B cell (primary cell): ENCODE measurements around the gene ZNF618. TPM values are rescaled to one million over a fixed set of nuclear protein-coding genes. Genes with fewer than 3 reads are reported as not detected.

Source experiments
- ATAC-seq: fragments of 200-7000 bp; cut with Tn5 transposase; one replicate; pipeline ENCODE4 v1.10.0; 2021; ENCODE audit warnings: low read depth, mild to moderate bottlenecking, moderate number of reproducible peaks, moderate library complexity
- CTCF ChIA-PET: fragments of 350-600 bp; sonication (Branson Sonifier 250); formaldehyde crosslinking; loops from one replicate; lab custom pipeline; 2021; ENCODE audit warnings: antibody characterized with exemption, inconsistent platforms; lab: Charles Lee
- POLR2A ChIA-PET: fragments of 350-600 bp; sonication (Branson Sonifier 250); formaldehyde crosslinking; loops from one replicate; lab custom pipeline; 2021; ENCODE audit warnings: antibody characterized with exemption; lab: Charles Lee
- DNase-seq: peaks from one replicate; pipeline ENCODE4 v3.0.0; 2013
- H2AFZ ChIP-seq: 2 replicates; pipeline ENCODE4 v1.6.1; 2012; ENCODE audit warnings: mild to moderate bottlenecking, low read depth, low read length; ENCODE audit not compliant: insufficient read depth, poor library complexity, severe bottlenecking
- H3K27ac ChIP-seq, 2 donors: 1 replicate in 1 of 2; 2 replicates in 1 of 2; pipeline ENCODE4 v1.5.1; 2012 to 2013; ENCODE audit warnings: low read length in 2 of 2, mild to moderate bottlenecking in 2 of 2, moderate library complexity in 1 of 2
- H3K27me3 ChIP-seq, 4 experiments: fragments of 200-600 bp in 1 of 4; sonication (generic) in 1 of 4; replicated peaks in 1 of 4; 1 replicate in 2 of 4; 2 replicates in 2 of 4; pipeline versions ENCODE4 v1.6.1 to v1.7.0; 2013 to 2016; ENCODE audit warnings: low read length in 3 of 4, mild to moderate bottlenecking in 2 of 4, mixed read lengths in 1 of 4, moderate library complexity in 1 of 4; ENCODE audit not compliant: insufficient read depth in 4 of 4, control insufficient read depth in 3 of 4; ENCODE audit errors: control extremely low read depth in 1 of 4
- H3K36me3 ChIP-seq, 2 experiments: replicated peaks in 1 of 2; 1 replicate in 1 of 2; 2 replicates in 1 of 2; pipeline versions ENCODE4 v1.6.1 to v1.7.1; 2013; ENCODE audit warnings: low read length in 1 of 2; ENCODE audit not compliant: insufficient read depth in 2 of 2, control insufficient read depth in 1 of 2; ENCODE audit errors: control extremely low read depth in 1 of 2, extremely low read depth in 1 of 2
- H3K4me1 ChIP-seq, 2 donors: fragments of 200-600 bp in 1 of 2; sonication (generic) in 1 of 2; 1 replicate in 1 of 2; 2 replicates in 1 of 2; pipeline versions ENCODE4 v1.5.1 to v1.6.1; 2013 to 2017; ENCODE audit warnings: low read length in 2 of 2; ENCODE audit not compliant: control insufficient read depth in 2 of 2, insufficient read depth in 2 of 2
- H3K4me2 ChIP-seq: replicated peaks from 2 replicates; pipeline ENCODE3; 2012; ENCODE audit warnings: mild to moderate bottlenecking, low read depth, low read length; ENCODE audit not compliant: poor library complexity, severe bottlenecking
- H3K4me3 ChIP-seq, 5 experiments: fragments of 200-600 bp in 1 of 5; sonication (generic) in 1 of 5; 1 replicate in 3 of 5; 2 replicates in 2 of 5; pipeline versions ENCODE4 v1.5.1 to v1.7.0; 2011 to 2016; ENCODE audit warnings: low read length in 4 of 5, mild to moderate bottlenecking in 4 of 5, low read depth in 2 of 5, control low read depth in 1 of 5, moderate library complexity in 1 of 5; ENCODE audit not compliant: insufficient read depth in 1 of 5; ENCODE audit errors: control extremely low read depth in 1 of 5, extremely low read depth in 1 of 5
- H3K79me2 ChIP-seq: fragments of 200-600 bp; sonication (generic); one replicate; pipeline ENCODE4 v1.6.0; 2016; ENCODE audit warnings: low read length; ENCODE audit not compliant: control insufficient read depth, insufficient read depth
- H3K9ac ChIP-seq: fragments of 200-600 bp; sonication (generic); 2 replicates; pipeline ENCODE4 v1.6.1; 2017; ENCODE audit warnings: mild to moderate bottlenecking, low read length, moderate library complexity
- H3K9me3 ChIP-seq, 3 donors: one replicate each; pipeline versions ENCODE4 v1.6.1 to v1.7.1; 2013; ENCODE audit warnings: low read length in 2 of 3; ENCODE audit not compliant: control insufficient read depth in 2 of 3, insufficient read depth in 1 of 3; ENCODE audit errors: control extremely low read depth in 1 of 3
- H4K20me1 ChIP-seq: 2 replicates; pipeline ENCODE4 v1.6.0; 2012; ENCODE audit warnings: mild to moderate bottlenecking, low read length; ENCODE audit not compliant: insufficient read depth, control insufficient read depth, poor library complexity, severe bottlenecking
- H3K27ac Mint-ChIP-seq: one replicate; pipeline ENCODE4 v1.8.0; 2021; ENCODE audit warnings: mixed read lengths
- H3K27me3 Mint-ChIP-seq: one replicate; pipeline ENCODE4 v1.8.0; 2021; ENCODE audit warnings: mixed read lengths
- H3K4me1 Mint-ChIP-seq: one replicate; pipeline ENCODE4 v1.8.0; 2021; ENCODE audit warnings: mixed read lengths
- H3K4me3 Mint-ChIP-seq: one replicate; pipeline ENCODE4 v1.8.0; 2021; ENCODE audit warnings: mixed read lengths
- H3K9me3 Mint-ChIP-seq: one replicate; pipeline ENCODE4 v1.8.0; 2022; ENCODE audit warnings: mixed read lengths; ENCODE audit not compliant: insufficient read depth
- CTCF ChIP-seq: fragments of 200-600 bp; IDR thresholded peaks from one replicate; pipeline ENCODE4 v1.8.0; 2022; ENCODE audit warnings: antibody characterized with exemption, mild to moderate bottlenecking
- EZH2 ChIP-seq: IDR thresholded peaks from 2 replicates; pipeline ENCODE4 v1.6.1; 2012; ENCODE audit warnings: borderline replicate concordance, low read depth, mild to moderate bottlenecking, moderate library complexity, low read length; ENCODE audit not compliant: insufficient read depth, poor library complexity, severe bottlenecking
- WGBS: methylation state at CpG from one replicate; pipeline ENCODE4 v1.1.5; 2013; ENCODE audit warnings: missing lambda C conversion rate; ENCODE audit not compliant: insufficient coverage; 5-methylcytosine and 5-hydroxymethylcytosine counted together
- intact Hi-C: fragments of 100-400 bp; cut with micrococcal nuclease; formaldehyde crosslinking; loops from one replicate; pipeline ENCODE4 v1.10.0; 2022
- polyA plus RNA-seq: library from polyadenylated mRNA; depleted of rRNA; stranded (reverse); fragments of >200 nt; gene quantifications from 2 replicates; pipeline ENCODE4 v1.2.3, GENCODE V29; 2012
- total RNA-seq, 2 donors: library from RNA; stranded (reverse); fragments of 120-200 nt in 1 of 2; gene quantifications; 1 replicate in 1 of 2; 2 replicates in 1 of 2; pipeline versions ENCODE4 v1.2.3 to v1.2.4, GENCODE V29; 2013 to 2022

The ZNF618 gene
- total and polyA plus RNA-seq, 2 donors (not counting 1 experiment from before 2014, with no cell fraction given) = 1.4 to 2.5 TPM

- Histone ChIP-seq H3K79me2 (no peaks in the 10 kb centered on the region), H3K27ac (no peak overlapping the region), H3K4me2 (no peak overlapping the region), H3K4me1 (peaks cover 4% of the 10 kb centered on the region in 2 donors), H3K4me3 (no peak overlapping the region), H4K20me1 (no peaks in the 10 kb centered on the region), H3K27me3 (peaks cover 0 to 5% (median 2%) of the 10 kb centered on the region in 4 experiments), H3K36me3 (no peaks in the 10 kb centered on the region), H2AFZ (no peak overlapping the region), H3K9ac (no peak overlapping the region), H3K9me3 (peaks cover 0 to 14% (median 0%) of the 10 kb centered on the region in 3 donors)
- Mint-ChIP-seq H3K4me1 (peaks cover 3% of the 10 kb centered on the region), H3K27ac (no peak overlapping the region), H3K9me3 (peaks cover 2% of the 10 kb centered on the region), H3K4me3 (no peak overlapping the region), H3K27me3 (peaks cover 23% of the 10 kb centered on the region)
- no peak for ATAC-seq
- TF ChIP-seq CTCF (no peak), EZH2 (no peak)
- no peak for DNase-seq
- intact Hi-C loops = no loop called here
- ChIA-PET CTCF (interaction anchor here (1.2 to 2.1 kb wide), 2 partner anchors 19 to 53 kb away, joined by 4 to 5 read pairs; partner anchors contain the start of gene COL27A1), POLR2A (no interaction called here)
Observed at GRCh38 chr9:114102484-114102883, 226.4 kb downstream of the ZNF618 start.

DNA sequence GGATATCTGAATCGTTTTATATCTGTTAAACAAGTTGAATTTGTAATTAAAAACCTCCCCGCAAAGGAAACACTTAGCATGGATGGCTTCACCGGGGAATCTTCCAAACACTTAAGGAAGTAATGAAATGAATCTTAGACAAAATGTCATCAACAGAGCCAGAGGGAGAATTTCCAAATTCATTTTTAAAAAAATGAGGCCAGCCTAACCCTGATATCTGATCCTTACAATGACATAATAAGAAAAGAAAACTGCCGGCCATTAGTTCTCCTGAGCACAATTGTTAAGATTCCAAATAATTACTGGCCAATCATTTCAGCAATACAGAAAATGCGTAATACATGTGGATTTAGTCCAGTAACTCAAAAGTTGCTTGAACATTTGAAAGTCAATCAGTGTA, 229.1 kb downstream of the ZNF618 start:
- peaks cover 0 to 3% (median 0%) of the 10 kb centered on the region in 4 experiments for H3K27me3 ChIP-seq
- Mint-ChIP-seq H3K27ac (no peak overlapping the region), H3K4me3 (no peak overlapping the region), H3K4me1 (no peaks in the 10 kb centered on the region), H3K27me3 (peaks cover 20% of the 10 kb centered on the region), H3K9me3 (peaks cover 2% of the 10 kb centered on the region)
- ChIA-PET CTCF (interaction anchor here (1.7 kb wide), 1 partner anchor 186 kb away, joined by 4 read pairs; no protein-coding TSS in a partner anchor), POLR2A (no interaction called here)
- TF ChIP-seq EZH2 = no peak
- TF ChIP-seq CTCF = no peak
- no CpG with 5 or more reads among the region's 5 CpGs for WGBS
- H3K4me1 ChIP-seq = no peaks in the 10 kb centered on the region
- ATAC-seq (no peak), DNase-seq (no peak)
- no peak overlapping the region for H3K9ac ChIP-seq
- no peaks in the 10 kb centered on the region for H4K20me1 ChIP-seq
- no peak overlapping the region for H3K4me3 ChIP-seq
- no peak overlapping the region for H3K4me2 ChIP-seq
- peaks cover 0 to 6% (median 0%) of the 10 kb centered on the region in 3 donors for H3K9me3 ChIP-seq
- no peaks in the 10 kb centered on the region for H3K36me3 ChIP-seq
- no peaks in the 10 kb centered on the region for H3K79me2 ChIP-seq
- no peak overlapping the region for H3K27ac ChIP-seq
- intact Hi-C loops = no loop called here
- H2AFZ ChIP-seq = no peak overlapping the region

Other genes starting within 250 kb of the ZNF618 start
- gene AMBP, start 202.0 kb downstream of the ZNF618 start, total RNA-seq = not detected in 2 replicates
- not detected in 2 replicates for gene AMBP, start 202.0 kb downstream of the ZNF618 start, polyA plus RNA-seq
- not detected in 2 replicates for gene KIF12, start 223.0 kb downstream of the ZNF618 start, total RNA-seq
- gene KIF12, start 223.0 kb downstream of the ZNF618 start, polyA plus RNA-seq = not detected in 2 replicates